ENCODE measurements around the gene ACO2.
A peak's percentile ranks its signal among the peaks of the same experiment; 100 is the strongest.
"Not testable (repeated sequence)": the region's sequence is repeated elsewhere in the genome, so short reads cannot be mapped to it uniquely, and the experiment has no call there.

Gene ACO2

GRCh38 chr22:41572305-41572704 lies 103.4 kb downstream of the ACO2 start:
- not testable (repeated sequence) for DNase-seq (ENCODE audit: low spot score)

DNA sequence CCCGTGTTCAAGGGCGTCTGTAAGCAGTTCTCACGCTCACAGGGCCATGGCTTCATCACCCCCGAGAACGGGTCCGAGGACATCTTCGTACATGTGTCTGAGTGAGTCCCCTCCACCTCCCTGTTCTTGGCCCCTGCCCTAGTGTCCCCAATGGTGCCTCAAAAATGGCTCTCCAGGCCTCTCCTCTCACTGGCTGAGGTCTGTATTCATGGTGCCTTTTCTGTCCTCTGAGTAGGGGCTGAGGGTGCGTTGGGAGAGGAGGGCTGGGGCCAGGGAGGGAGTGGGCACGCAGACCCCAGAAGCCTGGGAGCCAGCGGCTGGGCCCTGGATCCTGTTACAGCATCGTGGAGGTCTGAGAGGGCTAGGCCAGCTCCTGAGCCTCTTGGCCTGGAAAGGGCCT lies 104.8 kb downstream of the ACO2 start:
- DNase-seq (ENCODE audit: low spot score): no peak

GRCh38 chr22:41574847-41575381 lies 106.0 kb downstream of the ACO2 start:
- DNase-seq (ENCODE audit: low spot score): no peak

DNA sequence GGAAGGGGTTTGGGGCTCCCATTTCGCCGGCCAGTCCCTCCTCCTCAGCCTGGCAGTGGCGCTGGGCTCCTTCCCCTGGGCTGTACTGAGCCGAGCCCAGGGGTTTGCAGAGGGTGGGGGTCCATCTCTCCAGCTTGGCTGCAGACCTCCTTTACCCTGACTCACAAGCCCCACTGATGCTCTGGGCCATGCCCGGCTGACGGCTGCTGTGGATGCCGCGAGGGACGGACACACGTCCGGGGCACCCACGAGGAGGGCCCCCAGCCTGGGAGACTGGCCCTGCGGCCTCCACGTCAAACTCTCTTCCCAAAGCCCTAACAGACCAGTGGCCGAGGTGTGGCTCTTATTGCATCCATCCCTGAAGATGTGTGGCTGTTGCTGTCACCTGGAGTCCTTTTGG lies 106.6 kb downstream of the ACO2 start:
- no peak for DNase-seq (ENCODE audit: low spot score)

DNA sequence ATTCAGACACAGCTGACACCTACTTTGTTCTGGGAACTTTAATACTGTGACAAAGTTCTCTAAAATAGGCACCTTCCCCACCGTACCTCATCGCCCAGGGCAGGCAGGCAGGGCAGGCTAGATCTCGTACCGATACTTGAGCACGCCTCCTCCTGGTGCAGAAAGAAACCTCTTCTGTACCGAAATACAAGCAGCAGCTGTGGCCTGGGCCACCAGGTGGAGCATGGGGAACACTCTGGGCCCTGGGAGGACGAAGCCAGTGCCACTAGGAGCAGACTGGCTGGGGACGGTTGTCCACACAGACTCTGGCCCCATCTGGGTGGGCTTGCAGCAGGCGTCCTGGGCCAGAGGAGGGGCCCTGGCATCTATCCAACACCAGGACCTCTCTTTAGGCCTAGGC lies 108.0 kb downstream of the ACO2 start:
- DNase-seq (ENCODE audit: low spot score): peak; percentile 57

DNA sequence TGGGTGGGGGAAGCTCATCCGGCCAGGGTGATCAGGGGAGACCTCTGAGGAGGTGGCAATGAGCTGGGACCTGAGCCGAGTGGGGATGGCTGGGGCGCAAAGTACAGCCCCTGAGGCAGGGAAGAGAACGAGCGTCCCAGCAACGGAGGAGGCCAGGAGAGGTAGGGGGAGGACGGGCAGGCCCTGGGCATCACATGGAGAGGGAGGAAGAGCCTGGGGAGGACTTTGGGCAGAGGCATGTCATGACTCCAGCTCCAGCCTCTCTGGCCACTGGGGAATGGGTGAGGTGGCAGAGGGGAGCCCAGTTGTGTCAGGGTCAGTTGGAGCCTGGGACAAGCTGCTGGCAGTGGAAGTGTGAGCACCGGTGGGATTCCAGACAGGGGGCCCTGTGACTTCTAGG lies 109.2 kb downstream of the ACO2 start:
- DNase-seq (ENCODE audit: low spot score): no peak
